T47D (cell line): ENCODE measurements around the gene PARD3.
"Not testable (repeated sequence)": the region's sequence is repeated elsewhere in the genome, so short reads cannot be mapped to it uniquely, and the experiment has no call there.

Experiments used
- DNase-seq, 2 experiments: peaks; one replicate each; pipeline versions ENCODE4 v3.0.0 to v3.0.0-alpha.2; 2011 to 2012; ENCODE audit warnings: low read depth in 1 of 2, low spot score in 1 of 2
- JUND ChIP-seq: IDR thresholded peaks from 2 replicates; pipeline ENCODE4 v1.6.1; 2012; ENCODE audit warnings: low read depth
- in situ Hi-C: cut with HindIII; loops from 2 replicates; pipeline ENCODE4 v1.10.0; 2016; ENCODE audit warnings: low sequenced_read_pairs, low pct_unique_long_range_greater_than_20kb

The PARD3 gene

GRCh38 chr10:34716958-34717357 lies 98.1 kb downstream of the PARD3 start:
- in situ Hi-C loops, result no loop called here
- no peak for TF ChIP-seq JUND
- no peak for DNase-seq

- TF ChIP-seq JUND, result no peak
- in situ Hi-C loops, result no loop called here
These were observed 98.9 kb downstream of the PARD3 start for GRCh38 chr10:34716234-34716633.

GRCh38 chr10:34715511-34716187 lies 99.4 kb downstream of the PARD3 start:
- no peak for DNase-seq
- no peak for TF ChIP-seq JUND
- in situ Hi-C loops, result no loop called here

More at GRCh38 chr10:34716234-34716633, 98.9 kb downstream of the PARD3 start:
- DNase-seq, result no peak

DNA sequence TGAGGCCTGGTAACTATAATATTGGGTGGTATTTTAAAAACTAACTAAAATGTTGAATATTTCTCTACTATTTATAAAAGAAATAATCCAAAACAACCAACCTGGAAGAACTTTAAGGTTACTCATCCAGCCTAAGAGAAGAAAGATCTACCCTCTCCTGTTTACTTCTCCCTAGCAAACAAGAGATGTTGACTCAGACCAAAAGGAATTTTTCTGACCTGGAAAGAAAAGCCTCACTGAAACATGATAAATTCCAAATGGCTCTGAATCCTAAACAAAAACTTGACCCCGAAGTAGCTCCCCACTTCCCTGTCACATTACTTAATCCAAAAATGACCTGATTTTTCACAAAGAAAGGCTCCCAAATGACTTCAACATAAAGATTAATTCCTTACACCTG lies 101.2 kb downstream of the PARD3 start:
- no peak for TF ChIP-seq JUND
- DNase-seq, result peak in 1 of 2 experiments; percentile 27
- in situ Hi-C loops, result no loop called here

DNA sequence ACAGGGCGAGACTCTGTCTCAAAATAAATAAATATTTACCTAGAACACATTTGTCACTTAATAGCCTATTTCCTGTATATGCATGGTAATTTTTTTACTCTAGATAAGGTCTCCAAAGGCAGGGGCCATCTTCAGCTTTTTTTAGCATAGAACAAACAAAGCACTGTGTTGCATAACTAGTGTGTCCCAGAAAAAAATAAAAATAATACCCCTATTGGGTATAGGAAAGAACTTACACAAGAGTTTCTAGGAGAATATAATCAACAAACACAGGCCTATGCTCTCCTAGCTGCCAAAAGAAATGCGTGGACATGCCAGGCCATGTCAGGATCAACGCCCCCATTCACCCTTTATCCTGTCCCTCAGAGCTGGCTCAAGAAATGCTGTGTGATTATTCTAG lies 103.6 kb downstream of the PARD3 start:
- in situ Hi-C loops, result no loop called here
- TF ChIP-seq JUND, result no peak
- no peak for DNase-seq

- in situ Hi-C loops, result no loop called here
- DNase-seq, result no peak
These were observed 104.7 kb downstream of the PARD3 start for GRCh38 chr10:34710391-34710751.

DNA sequence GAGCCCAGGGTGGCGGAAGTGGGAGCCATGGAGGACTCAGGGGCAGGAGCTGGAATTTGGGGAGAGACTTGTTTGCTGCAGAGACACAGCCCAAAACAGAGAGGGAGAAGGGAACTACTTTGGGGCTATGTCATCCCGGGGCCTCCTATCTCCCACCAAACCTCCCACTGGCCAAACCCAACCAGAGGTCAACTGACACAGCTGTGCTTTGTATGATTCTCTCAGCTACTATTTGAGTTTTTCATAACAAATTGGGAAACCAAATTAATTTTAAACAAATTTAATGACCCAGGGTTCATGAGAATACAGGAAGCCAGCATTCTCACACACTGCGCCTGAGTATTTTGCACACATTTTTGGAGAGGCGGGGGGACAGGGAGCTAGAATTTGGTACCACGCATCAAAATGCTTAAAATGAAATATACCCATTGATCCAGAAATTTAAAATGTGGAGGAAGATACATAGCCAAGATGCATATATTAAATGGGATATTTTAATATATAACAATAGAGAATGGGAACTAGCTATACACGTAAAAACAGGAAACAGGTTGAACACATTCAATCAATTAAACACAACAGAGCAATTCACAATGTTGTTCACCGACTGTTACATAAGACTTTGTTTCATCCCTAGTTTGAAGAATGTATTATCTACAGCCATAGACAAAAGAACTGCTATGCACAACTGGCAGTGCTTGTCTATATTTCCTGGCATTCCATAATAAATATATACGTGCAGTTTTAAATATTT lies 105.3 kb downstream of the PARD3 start:
- TF ChIP-seq JUND, result no peak
- DNase-seq, result no peak
- in situ Hi-C loops, result no loop called here

More at GRCh38 chr10:34710391-34710751, 104.7 kb downstream of the PARD3 start:
- TF ChIP-seq JUND, result no peak

GRCh38 chr10:34707656-34708055 lies 107.4 kb downstream of the PARD3 start:
- in situ Hi-C loops, result no loop called here
- no peak for DNase-seq
- TF ChIP-seq JUND, result no peak

- in situ Hi-C loops, DNase-seq: not testable (repeated sequence)
These were observed 108.1 kb downstream of the PARD3 start for GRCh38 chr10:34706992-34707391.

DNA sequence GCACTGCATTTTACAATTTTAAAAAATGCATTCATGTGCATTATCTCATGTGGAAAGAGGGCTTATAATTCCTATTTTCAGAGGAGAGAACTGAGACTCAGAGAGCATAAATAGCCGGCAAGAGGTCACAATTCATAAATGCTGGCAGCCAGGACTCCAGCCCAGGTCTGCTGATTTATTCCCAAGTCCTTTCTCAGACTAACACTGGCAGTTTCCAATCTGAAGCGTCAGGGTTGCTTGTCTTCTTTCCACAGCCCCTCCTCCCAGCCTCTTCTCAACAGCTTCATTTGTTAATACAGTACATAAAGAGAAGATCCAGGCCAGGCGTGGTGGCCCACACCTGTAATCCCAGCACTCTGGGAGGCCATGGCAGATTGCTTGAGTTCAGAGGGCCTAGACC lies 108.9 kb downstream of the PARD3 start:
- in situ Hi-C loops, result no loop called here
- TF ChIP-seq JUND, result no peak

DNA sequence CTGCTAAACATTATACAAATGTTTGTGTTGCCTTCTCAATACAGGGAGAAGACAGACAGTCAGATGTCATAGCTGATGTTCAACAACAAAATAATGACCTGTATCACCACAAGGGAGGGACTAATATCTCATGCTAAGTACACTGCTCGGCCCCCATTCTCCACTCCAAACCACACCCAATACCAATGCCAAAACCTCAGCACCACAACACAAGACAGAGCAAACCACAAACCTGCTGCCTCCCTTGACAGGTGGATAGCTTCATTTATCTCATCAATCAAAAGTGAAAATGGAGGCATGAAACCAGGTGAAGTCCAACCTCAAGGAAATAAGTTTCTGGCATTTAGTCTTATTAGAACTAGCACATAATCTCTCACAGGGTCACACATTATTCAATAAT lies 109.5 kb downstream of the PARD3 start:
- in situ Hi-C loops, result no loop called here
- no peak for DNase-seq
- TF ChIP-seq JUND, result no peak

More for the DNA sequence above, 108.9 kb downstream of the PARD3 start:
- DNase-seq, result no peak

GRCh38 chr10:34704526-34705184 lies 110.4 kb downstream of the PARD3 start:
- no peak for TF ChIP-seq JUND
- in situ Hi-C loops, result no loop called here
- DNase-seq, result no peak

GRCh38 chr10:34702982-34703381 lies 112.1 kb downstream of the PARD3 start:
- in situ Hi-C loops, result no loop called here
- DNase-seq, result no peak
- no peak for TF ChIP-seq JUND
